SK-N-SH treated with all-trans-retinoic acid at 6 μM for 48 hours (cell line): Measurements from ENCODE around the gene KDM4C.

ENCODE experiments used
- ATAC-seq: fragments of 200-7000 bp; cut with Tn5 transposase; 3 replicates; pipeline ENCODE4 v1.9.1; 2020; ENCODE audit warnings: mild to moderate bottlenecking, moderate library complexity
- ARNTL ChIP-seq: fragments of 450-650 bp; formaldehyde crosslinking; IDR thresholded peaks from 2 replicates; pipeline ENCODE4 v1.5.0; 2020; ENCODE audit warnings: low read depth, mild to moderate bottlenecking, moderate library complexity, borderline replicate concordance
- BACH2 ChIP-seq: fragments of 250-450 bp; sonication (Bioruptor Pico); IDR thresholded peaks from 2 replicates; pipeline ENCODE4 v1.9.0; 2021; ENCODE audit warnings: mild to moderate bottlenecking, borderline replicate concordance
- CSDC2 ChIP-seq: fragments of 250-450 bp; sonication (Bioruptor Pico); IDR thresholded peaks from 2 replicates; pipeline ENCODE4 v1.5.0; 2020; ENCODE audit warnings: mild to moderate bottlenecking, moderate library complexity
- ESRRG ChIP-seq: fragments of 250-450 bp; sonication (Bioruptor Pico); IDR thresholded peaks from 2 replicates; pipeline ENCODE4 v1.6.1; 2021; ENCODE audit warnings: mild to moderate bottlenecking
- GLIS3 ChIP-seq: fragments of 250-450 bp; sonication (Bioruptor Pico); IDR thresholded peaks from 2 replicates; pipeline ENCODE4 v1.5.0; 2020; ENCODE audit warnings: mild to moderate bottlenecking, moderate library complexity
- ISL1 ChIP-seq: fragments of 250-450 bp; sonication (Bioruptor Pico); IDR thresholded peaks from 2 replicates; pipeline ENCODE4 v2.1.2; 2022; ENCODE audit warnings: mild to moderate bottlenecking, moderate library complexity
- OSR1 ChIP-seq: fragments of 250-450 bp; sonication (Bioruptor Pico); IDR thresholded peaks from 2 replicates; pipeline ENCODE4 v1.8.0; 2022; ENCODE audit warnings: moderate library complexity, mild to moderate bottlenecking, inconsistent platforms
- PPARA ChIP-seq: fragments of 250-450 bp; sonication (Bioruptor Pico); IDR thresholded peaks from 2 replicates; pipeline ENCODE4 v1.5.0; 2020; ENCODE audit warnings: mild to moderate bottlenecking, borderline replicate concordance
- RARB ChIP-seq: fragments of 250-450 bp; sonication (Bioruptor Pico); IDR thresholded peaks from 2 replicates; pipeline ENCODE4 v1.8.0; 2021; ENCODE audit warnings: mild to moderate bottlenecking, moderate library complexity
- SNAI2 ChIP-seq: fragments of 250-450 bp; sonication (Bioruptor Pico); IDR thresholded peaks from 2 replicates; pipeline ENCODE4 v1.5.0; 2020; ENCODE audit warnings: mild to moderate bottlenecking, moderate library complexity
- TCF4 ChIP-seq: fragments of 250-450 bp; sonication (Bioruptor Pico); IDR thresholded peaks from 2 replicates; pipeline ENCODE4 v1.8.0; 2021; ENCODE audit warnings: mild to moderate bottlenecking, moderate library complexity, borderline replicate concordance
- TOX ChIP-seq: fragments of 250-450 bp; sonication (Bioruptor Pico); IDR thresholded peaks from 2 replicates; pipeline ENCODE4 v1.8.0; 2021; ENCODE audit warnings: mild to moderate bottlenecking, moderate library complexity, borderline replicate concordance
- ZC3H10 ChIP-seq: fragments of 250-450 bp; sonication (Bioruptor Pico); IDR thresholded peaks from 2 replicates; pipeline ENCODE4 v1.5.1; 2021; ENCODE audit warnings: mild to moderate bottlenecking, moderate library complexity
- ZFP3 ChIP-seq: fragments of 250-450 bp; sonication (Bioruptor Pico); IDR thresholded peaks from 2 replicates; pipeline ENCODE4 v1.5.0; 2020; ENCODE audit warnings: mild to moderate bottlenecking, moderate library complexity
- ZNF565 ChIP-seq: fragments of 450-650 bp; formaldehyde crosslinking; conservative IDR thresholded peaks from 2 replicates; pipeline ENCODE4 v1.5.0; 2020; ENCODE audit warnings: low read depth, mild to moderate bottlenecking, moderate library complexity
- ZNF70 ChIP-seq: fragments of 450-650 bp; formaldehyde crosslinking; IDR thresholded peaks from 2 replicates; pipeline ENCODE4 v1.5.0; 2020; ENCODE audit warnings: mild to moderate bottlenecking, moderate library complexity
- ZNF8 ChIP-seq: fragments of 450-650 bp; formaldehyde crosslinking; IDR thresholded peaks from 2 replicates; pipeline ENCODE4 v1.5.0; 2020; ENCODE audit warnings: mild to moderate bottlenecking, moderate library complexity
- TF ChIP-seq, protein P1 (sequence below): fragments of 250-450 bp; sonication (Bioruptor Pico); IDR thresholded peaks from 2 replicates; pipeline ENCODE4 v1.5.1; 2020; ENCODE audit warnings: low read depth, mild to moderate bottlenecking, moderate library complexity
- TF ChIP-seq, protein P2 (sequence below): fragments of 250-450 bp; sonication (Bioruptor Pico); IDR thresholded peaks from 2 replicates; pipeline ENCODE4 v1.8.0; 2020; ENCODE audit warnings: mild to moderate bottlenecking, moderate library complexity, borderline replicate concordance
- TF ChIP-seq, protein P3 (sequence below): fragments of 250-450 bp; sonication (Bioruptor Pico); IDR thresholded peaks from 2 replicates; pipeline ENCODE4 v1.5.0; 2020; ENCODE audit warnings: mild to moderate bottlenecking, moderate library complexity

KDM4C gene

DNA sequence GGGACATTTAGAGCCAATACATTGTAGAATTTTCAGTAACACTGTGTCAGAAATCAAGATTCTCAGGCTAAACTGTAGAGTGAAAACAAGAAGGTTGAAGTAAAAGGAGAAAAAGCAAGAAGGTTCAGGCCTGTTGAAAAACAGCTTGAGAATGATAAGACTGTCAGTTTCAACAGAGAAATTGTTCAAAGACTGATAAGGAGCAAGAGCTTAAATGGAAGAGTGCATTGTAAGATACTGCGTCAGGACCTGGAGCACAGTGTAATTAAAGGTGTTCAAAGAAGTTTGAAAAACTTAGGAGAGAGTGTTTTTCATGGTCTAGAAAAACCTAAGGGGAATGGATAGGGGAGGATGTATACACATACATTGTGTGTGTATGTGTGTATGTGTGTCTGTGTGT is 408.3 kb downstream of the KDM4C start (continued):
- TF ChIP-seq, protein P1, sequence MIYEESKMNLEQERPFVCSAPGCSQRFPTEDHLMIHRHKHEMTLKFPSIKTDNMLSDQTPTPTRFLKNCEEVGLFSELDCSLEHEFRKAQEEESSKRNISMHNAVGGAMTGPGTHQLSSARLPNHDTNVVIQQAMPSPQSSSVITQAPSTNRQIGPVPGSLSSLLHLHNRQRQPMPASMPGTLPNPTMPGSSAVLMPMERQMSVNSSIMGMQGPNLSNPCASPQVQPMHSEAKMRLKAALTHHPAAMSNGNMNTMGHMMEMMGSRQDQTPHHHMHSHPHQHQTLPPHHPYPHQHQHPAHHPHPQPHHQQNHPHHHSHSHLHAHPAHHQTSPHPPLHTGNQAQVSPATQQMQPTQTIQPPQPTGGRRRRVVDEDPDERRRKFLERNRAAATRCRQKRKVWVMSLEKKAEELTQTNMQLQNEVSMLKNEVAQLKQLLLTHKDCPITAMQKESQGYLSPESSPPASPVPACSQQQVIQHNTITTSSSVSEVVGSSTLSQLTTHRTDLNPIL (CRISPR knock-in tag): no peak
- TF ChIP-seq ZC3H10 (CRISPR knock-in tag): no peak

DNA sequence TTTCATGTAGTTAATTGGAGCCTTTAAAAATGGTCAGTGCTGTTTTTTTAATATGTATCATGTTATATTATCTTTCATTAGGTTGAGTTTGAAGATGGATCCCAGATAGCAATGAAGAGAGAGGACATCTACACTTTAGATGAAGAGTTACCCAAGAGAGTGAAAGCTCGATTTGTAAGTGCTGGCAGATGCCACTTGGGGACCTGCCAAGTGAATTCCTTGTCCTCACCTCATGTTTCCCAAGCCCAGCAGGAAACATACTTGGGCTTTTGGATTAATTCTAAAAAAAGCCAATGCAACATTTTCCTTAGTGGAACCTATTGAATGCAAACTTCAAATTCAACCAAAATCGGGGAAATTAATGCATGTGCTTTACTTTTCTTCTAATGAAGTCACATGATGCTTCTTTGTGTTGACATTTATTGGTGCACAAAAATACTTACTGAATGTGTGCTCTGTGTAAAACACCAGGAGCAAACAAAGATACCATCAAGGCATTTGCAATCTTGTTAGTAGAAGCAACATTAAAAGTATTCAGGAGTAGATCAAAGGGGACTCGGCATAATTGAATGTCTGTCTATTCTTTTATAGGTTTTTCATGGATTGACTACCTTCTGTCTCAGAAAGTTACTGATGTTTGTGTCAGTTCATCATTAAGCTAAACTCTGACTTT is 412.1 kb downstream of the KDM4C start:
- TF ChIP-seq ISL1 (CRISPR knock-in tag) (peak; percentile 42; the same call in 1 of the 2 replicates), ARNTL (no peak)
- 0 out of 3 replicates have a peak, but pooled peaks have one; percentile 33 for ATAC-seq

DNA sequence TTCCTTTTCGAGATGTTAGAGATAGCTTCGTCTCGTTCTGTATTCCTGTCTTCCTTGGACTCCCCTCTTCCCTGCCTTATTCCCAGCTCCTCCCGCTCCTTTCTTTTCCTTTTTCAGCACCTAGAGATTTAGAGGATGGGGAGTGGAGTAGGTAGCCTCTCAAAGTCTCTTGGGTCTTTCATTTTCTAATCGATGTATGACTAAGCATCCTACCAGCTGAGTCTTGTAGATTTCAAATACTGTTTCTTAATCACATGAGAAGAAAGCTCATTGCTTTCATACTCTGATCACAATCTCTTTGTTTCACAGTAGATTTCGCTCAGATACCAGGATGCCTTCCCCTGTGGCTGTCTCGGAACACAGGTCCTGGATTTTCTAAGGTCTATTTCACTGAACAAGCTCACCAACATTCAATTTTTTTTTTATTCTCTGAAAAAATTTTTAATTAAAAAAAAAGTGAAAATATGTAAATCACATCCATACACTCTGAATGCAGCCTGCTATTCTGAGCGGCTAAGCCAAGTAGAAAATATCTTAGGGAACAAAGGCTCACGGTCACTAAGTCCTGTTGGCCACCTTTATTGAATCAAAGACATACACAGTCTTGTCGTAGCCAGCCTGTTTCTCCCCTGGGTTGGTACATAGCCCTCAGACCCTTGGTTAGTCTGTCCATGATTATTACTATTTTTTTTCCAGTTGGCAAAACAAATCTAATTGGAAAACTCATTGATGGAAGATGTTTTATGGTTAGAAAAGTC is 413.8 kb downstream of the KDM4C start:
- ATAC-seq: no peak
- TF ChIP-seq ZNF70: no peak
- no peak for TF ChIP-seq TCF4 (CRISPR knock-in tag)

DNA sequence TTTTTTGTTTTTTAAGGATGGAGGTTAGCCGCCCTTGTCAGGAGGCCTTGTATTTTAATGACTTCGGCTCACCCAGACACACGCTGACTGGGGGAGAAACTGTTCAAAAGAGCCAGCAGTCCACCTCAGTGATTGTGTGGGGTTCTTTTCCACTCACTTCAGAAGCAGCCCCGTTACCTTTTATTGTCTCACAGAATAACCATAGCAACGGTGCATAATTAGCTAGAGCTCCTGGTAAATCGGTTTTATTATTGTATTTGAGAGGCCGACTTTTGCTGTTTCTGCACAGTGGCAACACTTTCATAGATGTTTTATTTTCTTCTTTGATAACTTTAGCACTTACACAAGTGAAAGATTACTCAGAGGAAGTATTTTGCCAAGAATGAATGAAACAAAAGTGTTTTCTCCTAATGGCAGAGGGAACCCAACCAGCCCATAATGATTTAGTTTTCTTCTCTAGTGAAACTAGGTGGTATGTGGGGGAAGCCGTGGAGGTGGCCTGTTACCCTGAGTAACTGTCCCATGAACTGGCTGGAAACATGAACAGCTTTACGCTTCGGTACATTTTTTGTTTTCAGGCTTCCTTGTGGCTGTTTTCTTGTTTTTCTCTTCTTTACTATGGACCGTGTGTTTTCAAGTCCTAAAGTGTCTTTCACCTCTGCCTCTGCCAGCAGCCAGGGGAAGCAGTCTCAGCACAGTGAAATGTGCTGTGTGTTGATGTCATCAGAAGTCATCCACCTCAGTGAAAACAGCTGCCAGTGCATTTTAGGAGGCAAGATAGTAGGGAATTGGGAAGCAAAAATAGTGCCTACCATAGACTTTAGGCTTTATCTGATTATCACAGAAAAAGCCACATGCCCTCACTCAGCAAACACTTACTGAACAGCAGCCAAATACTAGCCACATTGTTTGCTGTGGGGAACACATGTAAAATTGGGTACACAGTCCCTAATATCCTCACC is 414.7 kb downstream of the KDM4C start:
- TF ChIP-seq ZC3H10 (CRISPR knock-in tag): no peak
- TF ChIP-seq ISL1 (CRISPR knock-in tag): peak; percentile 17; the same call in 1 of the 2 replicates
- no peak for TF ChIP-seq OSR1 (CRISPR knock-in tag)
- no peak for TF ChIP-seq SNAI2
- ATAC-seq: peak; percentile 41

DNA sequence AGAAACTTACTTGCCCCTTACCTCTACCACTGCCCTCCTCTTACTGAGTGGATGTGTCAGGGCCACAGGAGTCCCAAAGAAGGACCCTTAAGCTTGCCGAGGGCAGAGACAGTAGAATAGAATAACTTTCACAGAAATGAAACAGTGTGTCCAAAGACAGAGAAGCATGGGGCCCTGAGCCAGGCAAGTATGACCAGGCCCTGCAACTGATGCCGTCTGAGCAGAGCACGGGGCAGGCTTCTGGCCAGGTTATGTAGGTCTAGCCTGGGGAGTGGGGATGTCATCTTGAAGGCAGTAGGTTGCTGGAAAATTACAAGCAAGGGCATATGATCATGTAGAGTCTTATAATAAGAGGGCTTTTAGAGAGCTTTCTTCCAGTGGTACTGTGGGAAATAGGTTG is 415.4 kb downstream of the KDM4C start:
- TF ChIP-seq ZNF70: no peak
- TF ChIP-seq RARB (CRISPR knock-in tag): no peak
- no peak for TF ChIP-seq ZNF565 (CRISPR knock-in tag)
- TF ChIP-seq TCF4 (CRISPR knock-in tag): no peak
- no peak for TF ChIP-seq TOX (CRISPR knock-in tag)
- no peak for TF ChIP-seq ZNF8 (CRISPR knock-in tag)
- TF ChIP-seq ZC3H10 (CRISPR knock-in tag): no peak
- TF ChIP-seq ESRRG: no peak
- TF ChIP-seq SNAI2: no peak
- TF ChIP-seq, protein P2, sequence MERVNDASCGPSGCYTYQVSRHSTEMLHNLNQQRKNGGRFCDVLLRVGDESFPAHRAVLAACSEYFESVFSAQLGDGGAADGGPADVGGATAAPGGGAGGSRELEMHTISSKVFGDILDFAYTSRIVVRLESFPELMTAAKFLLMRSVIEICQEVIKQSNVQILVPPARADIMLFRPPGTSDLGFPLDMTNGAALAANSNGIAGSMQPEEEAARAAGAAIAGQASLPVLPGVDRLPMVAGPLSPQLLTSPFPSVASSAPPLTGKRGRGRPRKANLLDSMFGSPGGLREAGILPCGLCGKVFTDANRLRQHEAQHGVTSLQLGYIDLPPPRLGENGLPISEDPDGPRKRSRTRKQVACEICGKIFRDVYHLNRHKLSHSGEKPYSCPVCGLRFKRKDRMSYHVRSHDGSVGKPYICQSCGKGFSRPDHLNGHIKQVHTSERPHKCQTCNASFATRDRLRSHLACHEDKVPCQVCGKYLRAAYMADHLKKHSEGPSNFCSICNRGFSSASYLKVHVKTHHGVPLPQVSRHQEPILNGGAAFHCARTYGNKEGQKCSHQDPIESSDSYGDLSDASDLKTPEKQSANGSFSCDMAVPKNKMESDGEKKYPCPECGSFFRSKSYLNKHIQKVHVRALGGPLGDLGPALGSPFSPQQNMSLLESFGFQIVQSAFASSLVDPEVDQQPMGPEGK (CRISPR knock-in tag): no peak
- TF ChIP-seq, protein P1 (CRISPR knock-in tag): no peak
- no peak for TF ChIP-seq CSDC2 (CRISPR knock-in tag)
- TF ChIP-seq OSR1 (CRISPR knock-in tag): no peak
- TF ChIP-seq GLIS3 (CRISPR knock-in tag): no peak
- TF ChIP-seq PPARA: no peak

DNA sequence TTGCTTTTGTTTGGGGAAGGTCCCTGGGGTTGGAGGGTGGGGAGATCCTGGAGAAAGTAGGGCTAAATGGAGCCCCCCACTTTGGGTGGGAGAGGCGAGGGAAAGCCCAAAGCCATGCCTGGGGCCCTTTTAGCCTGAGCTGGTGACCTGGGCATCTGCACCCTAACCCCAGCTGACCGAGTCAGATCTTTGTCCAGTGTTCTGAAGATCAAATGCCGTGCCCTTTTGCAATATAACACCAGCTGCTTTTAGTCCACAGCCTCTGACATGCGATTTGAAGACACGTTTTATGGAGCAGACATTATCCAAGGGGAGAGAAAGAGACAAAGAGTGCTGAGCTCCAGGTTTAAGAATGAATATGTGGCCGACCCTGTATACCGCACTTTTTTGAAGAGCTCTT is 416.5 kb downstream of the KDM4C start:
- no peak for ATAC-seq
- TF ChIP-seq, protein P2 (CRISPR knock-in tag): no peak
- TF ChIP-seq ISL1 (CRISPR knock-in tag) (no peak), BACH2 (no peak), ZNF70 (no peak), RARB (CRISPR knock-in tag) (no peak), ARNTL (no peak), ZNF8 (CRISPR knock-in tag) (no peak), ZFP3 (CRISPR knock-in tag) (no peak), SNAI2 (no peak), GLIS3 (CRISPR knock-in tag) (no peak), PPARA (no peak)
- TF ChIP-seq, protein P3, sequence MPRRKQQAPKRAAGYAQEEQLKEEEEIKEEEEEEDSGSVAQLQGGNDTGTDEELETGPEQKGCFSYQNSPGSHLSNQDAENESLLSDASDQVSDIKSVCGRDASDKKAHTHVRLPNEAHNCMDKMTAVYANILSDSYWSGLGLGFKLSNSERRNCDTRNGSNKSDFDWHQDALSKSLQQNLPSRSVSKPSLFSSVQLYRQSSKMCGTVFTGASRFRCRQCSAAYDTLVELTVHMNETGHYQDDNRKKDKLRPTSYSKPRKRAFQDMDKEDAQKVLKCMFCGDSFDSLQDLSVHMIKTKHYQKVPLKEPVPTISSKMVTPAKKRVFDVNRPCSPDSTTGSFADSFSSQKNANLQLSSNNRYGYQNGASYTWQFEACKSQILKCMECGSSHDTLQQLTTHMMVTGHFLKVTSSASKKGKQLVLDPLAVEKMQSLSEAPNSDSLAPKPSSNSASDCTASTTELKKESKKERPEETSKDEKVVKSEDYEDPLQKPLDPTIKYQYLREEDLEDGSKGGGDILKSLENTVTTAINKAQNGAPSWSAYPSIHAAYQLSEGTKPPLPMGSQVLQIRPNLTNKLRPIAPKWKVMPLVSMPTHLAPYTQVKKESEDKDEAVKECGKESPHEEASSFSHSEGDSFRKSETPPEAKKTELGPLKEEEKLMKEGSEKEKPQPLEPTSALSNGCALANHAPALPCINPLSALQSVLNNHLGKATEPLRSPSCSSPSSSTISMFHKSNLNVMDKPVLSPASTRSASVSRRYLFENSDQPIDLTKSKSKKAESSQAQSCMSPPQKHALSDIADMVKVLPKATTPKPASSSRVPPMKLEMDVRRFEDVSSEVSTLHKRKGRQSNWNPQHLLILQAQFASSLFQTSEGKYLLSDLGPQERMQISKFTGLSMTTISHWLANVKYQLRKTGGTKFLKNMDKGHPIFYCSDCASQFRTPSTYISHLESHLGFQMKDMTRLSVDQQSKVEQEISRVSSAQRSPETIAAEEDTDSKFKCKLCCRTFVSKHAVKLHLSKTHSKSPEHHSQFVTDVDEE: no peak

More for the DNA sequence above, 415.4 kb downstream of the KDM4C start:
- no peak for ATAC-seq
